Suppressor macrophage treated with lipopolysaccharide for 4 hours (primary cell): ENCODE results near the gene NPAT.
"Not testable (repeated sequence)": the region's sequence is repeated elsewhere in the genome, so short reads cannot be mapped to it uniquely, and the experiment has no call there.

ENCODE experiments used
- DNase-seq: peaks from one replicate; pipeline ENCODE4 v3.0.0-alpha.2; 2020

Gene NPAT

GRCh38 chr11:108218912-108219783, 3.3 kb downstream of the NPAT start:
- DNase-seq: no peak

GRCh38 chr11:108218455-108218854, 4.0 kb downstream of the NPAT start:
- DNase-seq: no peak

- peak; percentile 15 for DNase-seq
Observed at GRCh38 chr11:108216988-108217387, 5.5 kb downstream of the NPAT start.

- no peak for DNase-seq
Observed at GRCh38 chr11:108213784-108214183, 8.7 kb downstream of the NPAT start.

- no peak for DNase-seq
Observed at GRCh38 chr11:108210441-108210840, 12.0 kb downstream of the NPAT start.

GRCh38 chr11:108207683-108208060, 14.8 kb downstream of the NPAT start:
- DNase-seq: no peak

- no peak for DNase-seq
Observed at GRCh38 chr11:108206969-108207682, 15.3 kb downstream of the NPAT start.

- DNase-seq: no peak
Observed at GRCh38 chr11:108206171-108206570, 16.3 kb downstream of the NPAT start.

- no peak for DNase-seq
Observed at GRCh38 chr11:108204929-108205499, 17.4 kb downstream of the NPAT start.

GRCh38 chr11:108204376-108204775, 18.1 kb downstream of the NPAT start:
- no peak for DNase-seq

- DNase-seq: peak; percentile 33
Observed at GRCh38 chr11:108203075-108203474, 19.4 kb downstream of the NPAT start.

- DNase-seq: peak; percentile 79
Observed at GRCh38 chr11:108199446-108200321, 22.8 kb downstream of the NPAT start.

- no peak for DNase-seq
Observed at GRCh38 chr11:108198833-108199232, 23.6 kb downstream of the NPAT start.

GRCh38 chr11:108197351-108197750, 25.1 kb downstream of the NPAT start:
- no peak for DNase-seq

GRCh38 chr11:108196901-108197300, 25.5 kb downstream of the NPAT start:
- DNase-seq: no peak

GRCh38 chr11:108193725-108194124, 28.7 kb downstream of the NPAT start:
- no peak for DNase-seq

- no peak for DNase-seq
Observed at GRCh38 chr11:108177570-108177969, 44.9 kb downstream of the NPAT start.

GRCh38 chr11:108170184-108170583, 52.3 kb downstream of the NPAT start:
- DNase-seq: no peak

- no peak for DNase-seq
Observed at GRCh38 chr11:108167624-108168023, 54.8 kb downstream of the NPAT start.

GRCh38 chr11:108162878-108163277, 59.6 kb downstream of the NPAT start:
- not testable (repeated sequence) for DNase-seq

GRCh38 chr11:108160970-108161566, 61.4 kb downstream of the NPAT start:
- DNase-seq: peak; percentile 37

GRCh38 chr11:108154591-108154990, 67.8 kb downstream of the NPAT start:
- DNase-seq: no peak
